DMS53 treated with DMSO at 0.1 percent for 48 hours (cell line): Measurements from ENCODE around the gene HBA1.
"Not testable (repeated sequence)": the region's sequence is repeated elsewhere in the genome, so short reads cannot be mapped to it uniquely, and the experiment has no call there.

Experiments
- DNase-seq: peaks from one replicate; lab custom pipeline; 2025; ENCODE audit not compliant: unreplicated experiment; lab: John Stamatoyannopoulos, UW

HBA1 gene

GRCh38 chr16:159136-159849, 17.2 kb upstream of the HBA1 start:
- DNase-seq = no peak

- DNase-seq = not testable (repeated sequence)
Observed at GRCh38 chr16:160242-160641, 16.2 kb upstream of the HBA1 start.

GRCh38 chr16:160691-161190, 15.7 kb upstream of the HBA1 start:
- DNase-seq = no peak

DNA sequence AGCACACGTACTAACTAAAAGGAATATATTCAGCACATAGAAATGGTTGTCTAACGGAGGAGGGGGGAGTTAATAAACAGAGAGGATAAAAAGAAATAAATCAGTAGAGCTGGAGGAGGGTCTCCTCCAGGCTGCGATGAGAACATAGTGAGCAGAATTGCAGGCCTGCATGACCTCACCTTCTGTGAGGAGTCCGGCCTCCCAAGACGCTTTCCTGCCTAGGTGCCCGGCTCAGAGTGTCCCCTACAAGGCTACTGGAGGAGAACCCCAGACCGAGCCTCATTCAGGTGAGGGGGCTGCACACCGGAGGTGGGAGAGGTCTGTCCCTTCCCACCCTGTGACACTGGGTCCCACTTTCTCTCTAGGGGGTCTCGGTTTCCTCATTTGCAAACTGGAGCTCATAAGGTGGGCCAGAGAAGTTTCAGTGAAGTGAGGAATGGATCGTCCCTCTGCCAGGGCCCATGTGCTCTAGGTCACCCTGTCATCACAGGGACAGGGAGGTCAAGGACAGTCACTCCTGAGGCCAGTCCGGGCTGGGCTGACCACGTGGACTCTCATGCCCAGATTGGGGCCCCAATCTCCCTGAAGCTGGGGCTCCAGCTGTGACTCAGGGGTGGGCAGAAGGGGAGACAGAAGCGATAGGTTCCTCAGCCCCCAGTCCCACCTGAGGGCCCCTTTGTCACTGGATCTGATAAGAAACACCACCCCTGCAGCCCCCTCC, 14.0 kb upstream of the HBA1 start:
- no peak for DNase-seq

- not testable (repeated sequence) for DNase-seq
Observed at GRCh38 chr16:163139-163538, 13.3 kb upstream of the HBA1 start.

DNA sequence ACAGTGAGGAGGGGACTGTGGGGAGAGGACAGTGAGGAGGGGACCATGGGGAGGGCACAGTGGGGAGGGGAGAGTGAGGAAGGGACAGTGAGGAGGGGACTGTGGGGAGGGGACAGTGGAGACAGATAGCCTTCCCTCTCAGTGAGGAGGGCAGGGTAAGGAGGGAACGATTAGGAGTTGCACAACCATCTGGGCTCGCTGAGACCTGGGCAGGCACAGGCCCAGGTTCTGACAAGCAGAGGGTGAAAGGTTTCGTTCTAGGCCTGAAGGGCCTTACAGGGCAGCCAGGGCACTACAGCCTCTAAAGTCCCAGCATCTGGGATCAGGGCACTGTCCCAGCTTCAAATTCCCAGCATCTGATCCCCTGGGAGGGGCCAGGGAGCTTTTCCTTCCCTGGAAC, 12.8 kb upstream of the HBA1 start:
- not testable (repeated sequence) for DNase-seq

DNA sequence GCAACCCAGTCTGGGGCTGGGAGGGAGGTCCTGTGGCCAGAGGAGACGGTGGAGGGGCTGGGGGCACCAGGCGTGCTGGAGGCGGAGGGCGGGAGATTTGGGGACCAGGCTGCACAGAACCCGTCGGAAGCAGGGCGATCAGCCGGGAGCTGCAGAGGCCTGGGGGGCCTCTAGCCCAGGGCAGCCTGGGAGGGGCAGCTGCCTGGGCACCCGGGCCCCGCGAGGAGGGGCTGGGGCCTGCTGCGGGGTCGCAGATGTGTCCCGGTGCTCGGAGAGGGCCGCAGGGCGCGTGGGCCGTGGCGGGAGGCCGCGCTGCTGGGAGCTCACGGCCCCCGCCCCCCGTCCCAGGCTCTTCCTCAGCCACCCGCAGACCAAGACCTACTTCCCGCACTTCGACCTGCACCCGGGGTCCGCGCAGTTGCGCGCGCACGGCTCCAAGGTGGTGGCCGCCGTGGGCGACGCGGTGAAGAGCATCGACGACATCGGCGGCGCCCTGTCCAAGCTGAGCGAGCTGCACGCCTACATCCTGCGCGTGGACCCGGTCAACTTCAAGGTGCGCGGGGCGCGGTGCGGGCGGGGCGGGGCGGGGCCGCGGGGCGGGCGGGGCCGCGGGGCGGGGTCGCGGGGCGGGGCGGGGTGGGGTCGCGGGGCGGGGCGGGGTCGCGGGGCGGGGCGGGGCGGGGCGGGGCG, 12.2 kb upstream of the HBA1 start:
- DNase-seq = not testable (repeated sequence)

- no peak for DNase-seq
Observed at GRCh38 chr16:164827-165538, 11.5 kb upstream of the HBA1 start.

DNA sequence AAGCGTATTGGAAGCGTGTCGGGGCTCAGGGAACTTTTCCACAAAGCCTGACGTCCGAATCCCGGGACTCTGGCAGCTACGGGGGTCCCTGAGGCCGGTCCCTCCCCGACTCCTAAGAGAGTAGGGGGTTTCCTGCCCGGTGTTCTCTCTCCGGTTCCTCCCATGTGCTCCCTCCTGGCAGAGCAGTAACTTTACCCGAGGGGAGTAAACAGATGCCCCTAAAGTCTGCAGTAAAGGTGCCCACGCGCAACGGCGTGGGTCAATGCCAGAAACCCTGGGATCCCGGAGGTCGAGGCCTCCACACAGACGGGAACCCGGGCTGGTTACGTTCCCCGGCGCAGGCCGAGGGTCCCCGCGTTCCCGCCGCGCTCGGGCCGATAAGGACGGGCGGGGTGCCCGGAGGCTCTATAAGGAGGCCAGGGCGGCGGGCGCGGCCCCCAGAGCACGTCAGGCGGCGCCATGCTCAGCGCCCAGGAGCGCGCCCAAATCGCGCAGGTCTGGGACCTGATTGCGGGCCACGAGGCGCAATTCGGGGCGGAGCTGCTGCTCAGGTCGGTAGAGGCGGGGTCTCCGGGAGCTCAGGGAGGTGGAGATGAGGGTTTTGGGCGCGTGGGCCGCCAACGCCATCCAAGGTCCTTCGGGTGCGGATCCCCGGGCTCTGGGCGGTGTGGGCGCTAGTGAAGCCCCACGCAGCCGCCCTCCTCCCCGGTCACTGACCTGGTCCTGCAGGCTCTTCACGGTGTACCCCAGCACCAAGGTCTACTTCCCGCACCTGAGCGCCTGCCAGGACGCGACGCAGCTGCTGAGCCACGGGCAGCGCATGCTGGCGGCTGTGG, 10.7 kb upstream of the HBA1 start, which contains the start of gene HBM:
Gene HBM (plus strand): TSS at position 440 of the 836 bp plus-strand sequence. CDS start 20 bp downstream, at position 460.
- no peak for DNase-seq

DNA sequence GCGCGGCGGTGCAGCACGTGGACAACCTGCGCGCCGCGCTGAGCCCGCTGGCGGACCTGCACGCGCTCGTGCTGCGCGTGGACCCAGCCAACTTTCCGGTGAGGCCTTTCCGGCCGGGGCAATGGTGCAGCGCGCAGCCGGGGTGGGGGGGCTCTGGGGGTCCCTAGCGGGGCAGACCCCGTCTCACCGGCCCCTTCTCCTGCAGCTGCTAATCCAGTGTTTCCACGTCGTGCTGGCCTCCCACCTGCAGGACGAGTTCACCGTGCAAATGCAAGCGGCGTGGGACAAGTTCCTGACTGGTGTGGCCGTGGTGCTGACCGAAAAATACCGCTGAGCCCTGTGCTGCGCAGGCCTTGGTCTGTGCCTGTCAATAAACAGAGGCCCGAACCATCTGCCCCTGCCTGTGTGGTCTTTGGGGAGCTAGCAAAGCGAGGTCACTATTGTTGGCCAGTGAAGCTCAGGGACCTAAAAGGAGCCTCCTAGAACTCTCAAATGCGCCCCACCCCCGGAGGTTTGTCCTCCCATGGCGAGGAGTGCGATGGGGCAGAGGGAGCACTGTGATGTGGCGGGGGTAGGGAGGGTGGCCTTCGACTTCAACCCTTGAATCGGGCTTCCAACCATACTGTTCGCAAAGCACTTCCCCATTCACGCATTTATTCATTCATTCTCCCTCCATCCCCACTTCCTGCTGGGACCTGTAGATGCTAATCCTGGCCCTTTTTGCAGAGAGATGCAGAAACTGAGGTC, 9.9 kb upstream of the HBA1 start:
- no peak for DNase-seq

GRCh38 chr16:167122-167690, 9.3 kb upstream of the HBA1 start:
- DNase-seq = no peak

DNA sequence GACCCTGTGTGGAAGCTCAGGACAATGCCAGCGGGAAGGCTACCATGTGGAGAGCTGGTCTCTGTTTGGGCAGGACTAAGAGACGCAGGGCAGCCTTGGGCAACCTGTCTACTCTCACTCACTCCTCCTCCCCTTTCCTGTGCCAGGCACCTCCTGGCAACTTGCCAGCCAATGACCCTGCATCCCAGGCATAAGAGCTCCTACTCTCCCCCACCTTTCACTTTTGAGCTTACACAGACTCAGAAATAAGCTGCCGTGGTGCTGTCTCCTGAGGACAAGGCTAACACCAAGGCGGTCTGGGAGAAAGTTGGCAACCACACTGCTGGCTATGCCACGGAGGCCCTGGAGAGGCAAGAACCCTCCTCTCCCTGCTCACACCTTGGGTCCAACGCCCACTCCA, 8.1 kb upstream of the HBA1 start:
- no peak for DNase-seq

GRCh38 chr16:169014-169413, 7.5 kb upstream of the HBA1 start:
- DNase-seq = no peak

DNA sequence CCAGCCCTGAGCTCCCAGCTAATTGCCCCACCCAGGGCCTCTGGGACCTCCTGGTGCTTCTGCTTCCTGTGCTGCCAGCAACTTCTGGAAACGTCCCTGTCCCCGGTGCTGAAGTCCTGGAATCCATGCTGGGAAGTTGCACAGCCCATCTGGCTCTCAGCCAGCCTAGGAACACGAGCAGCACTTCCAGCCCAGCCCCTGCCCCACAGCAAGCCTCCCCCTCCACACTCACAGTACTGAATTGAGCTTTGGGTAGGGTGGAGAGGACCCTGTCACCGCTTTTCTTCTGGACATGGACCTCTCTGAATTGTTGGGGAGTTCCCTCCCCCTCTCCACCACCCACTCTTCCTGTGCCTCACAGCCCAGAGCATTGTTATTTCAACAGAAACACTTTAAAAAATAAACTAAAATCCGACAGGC, 6.4 kb upstream of the HBA1 start:
- not testable (repeated sequence) for DNase-seq

DNA sequence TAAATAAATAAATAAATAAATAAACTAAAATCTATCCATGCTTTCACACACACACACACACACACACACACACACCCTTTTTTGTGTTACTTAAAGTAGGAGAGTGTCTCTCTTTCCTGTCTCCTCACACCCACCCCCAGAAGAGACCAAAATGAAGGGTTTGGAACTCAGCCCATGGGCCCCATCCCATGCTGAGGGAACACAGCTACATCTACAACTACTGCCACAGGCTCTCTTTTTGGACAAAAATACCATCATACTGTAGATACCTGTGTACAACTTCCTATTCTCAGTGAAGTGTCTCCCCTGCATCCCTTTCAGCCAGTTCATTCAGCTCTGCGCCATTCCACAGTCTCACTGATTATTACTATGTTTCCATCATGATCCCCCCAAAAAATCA, 5.7 kb upstream of the HBA1 start:
- no peak for DNase-seq

- not testable (repeated sequence) for DNase-seq
Observed at GRCh38 chr16:172374-172941, 4.0 kb upstream of the HBA1 start, which contains the start of gene HBA2. Gene HBA2 (plus strand): TSS chr16:172876. CDS start chr16:172913, 37 bp downstream.

GRCh38 chr16:173211-173854, 3.1 kb upstream of the HBA1 start:
- DNase-seq = not testable (repeated sequence)
